Liver (tissue), 9 donors: ENCODE measurements around the gene MRPL54. TPM values are rescaled to one million over a fixed set of nuclear protein-coding genes. Genes with fewer than 3 reads are reported as not detected.

Experiments
- DNase-seq: peaks from one replicate; pipeline ENCODE4 v3.0.0-alpha.2; 2017; ENCODE audit warnings: low spot score
- H3K27ac ChIP-seq, 2 donors: one replicate each; pipeline ENCODE4 v1.7.0; 2013; ENCODE audit warnings: inconsistent platforms in 2 of 2, low read length in 2 of 2, control low read depth in 1 of 2, low read depth in 1 of 2, mild to moderate bottlenecking in 1 of 2
- H3K27me3 ChIP-seq, 4 donors: one replicate each; pipeline versions ENCODE4 v1.6.1 to v1.7.0; 2013; ENCODE audit warnings: low read length in 3 of 4, inconsistent platforms in 1 of 4, mild to moderate bottlenecking in 1 of 4, moderate library complexity in 1 of 4; ENCODE audit not compliant: control insufficient read depth in 4 of 4, insufficient read depth in 4 of 4
- H3K36me3 ChIP-seq, 4 donors: one replicate each; pipeline versions ENCODE4 v1.6.1 to v1.7.0; 2013; ENCODE audit warnings: low read length in 3 of 4, mild to moderate bottlenecking in 3 of 4, low read depth in 1 of 4, moderate library complexity in 1 of 4; ENCODE audit not compliant: control insufficient read depth in 4 of 4, insufficient read depth in 3 of 4
- H3K4me1 ChIP-seq, 4 donors: one replicate each; pipeline versions ENCODE4 v1.6.1 to v1.7.0; 2013; ENCODE audit warnings: low read length in 3 of 4, mild to moderate bottlenecking in 3 of 4, moderate library complexity in 1 of 4; ENCODE audit not compliant: control insufficient read depth in 4 of 4, insufficient read depth in 4 of 4
- H3K4me3 ChIP-seq, 3 donors: one replicate each; pipeline versions ENCODE4 v1.6.1 to v1.7.0; 2013; ENCODE audit warnings: low read length in 3 of 3, control low read depth in 1 of 3, low read depth in 1 of 3, mild to moderate bottlenecking in 1 of 3
- H3K9ac ChIP-seq, 2 donors: one replicate each; pipeline ENCODE4 v1.7.0; 2013; ENCODE audit warnings: low read length in 2 of 2, mild to moderate bottlenecking in 2 of 2, moderate library complexity in 2 of 2, control low read depth in 1 of 2, low read depth in 1 of 2
- H3K9me3 ChIP-seq, 4 donors: one replicate each; pipeline versions ENCODE4 v1.6.1 to v1.7.0; 2013; ENCODE audit warnings: low read length in 3 of 4; ENCODE audit not compliant: control insufficient read depth in 4 of 4
- ATF3 ChIP-seq: IDR thresholded peaks from 2 replicates; pipeline ENCODE4 v1.6.1; 2016; ENCODE audit warnings: antibody characterized with exemption
- CTCF ChIP-seq: fragments of 150-350 bp; IDR thresholded peaks from 2 replicates; pipeline ENCODE4 v1.5.1; 2017; ENCODE audit warnings: improper control_type of control experiment, low read depth, low read length; ENCODE audit not compliant: missing input control
- EGR1 ChIP-seq, 2 donors: IDR thresholded peaks; 2 replicates each; pipeline ENCODE4 v1.6.1; 2016 to 2018; ENCODE audit warnings: antibody characterized with exemption in 2 of 2, low read depth in 2 of 2
- FOXA1 ChIP-seq: IDR thresholded peaks from 2 replicates; pipeline ENCODE4 v1.6.1; 2016; ENCODE audit warnings: antibody characterized with exemption
- FOXA2 ChIP-seq: IDR thresholded peaks from 2 replicates; pipeline ENCODE4 v1.6.1; 2016; ENCODE audit warnings: antibody characterized with exemption
- GABPA ChIP-seq, 2 donors: IDR thresholded peaks in 1 of 2; conservative IDR thresholded peaks in 1 of 2; 2 replicates each; pipeline ENCODE4 v1.6.1; 2016; ENCODE audit warnings: antibody characterized with exemption in 2 of 2, mild to moderate bottlenecking in 1 of 2, moderate library complexity in 1 of 2
- HNF4A ChIP-seq, 2 donors: conservative IDR thresholded peaks; 2 replicates each; pipeline ENCODE4 v1.6.1; 2016; ENCODE audit warnings: antibody characterized with exemption in 2 of 2, mild to moderate bottlenecking in 2 of 2
- HNF4G ChIP-seq: IDR thresholded peaks from 2 replicates; pipeline ENCODE4 v1.6.1; 2016; ENCODE audit warnings: antibody characterized with exemption
- JUND ChIP-seq, 2 donors: IDR thresholded peaks; 2 replicates each; pipeline ENCODE4 v1.6.1; 2016; ENCODE audit warnings: antibody characterized with exemption in 2 of 2
- NR2F2 ChIP-seq: IDR thresholded peaks from 2 replicates; pipeline ENCODE4 v1.6.1; 2016; ENCODE audit warnings: antibody characterized with exemption
- RAD21 ChIP-seq, 2 donors: IDR thresholded peaks; 2 replicates each; pipeline ENCODE4 v1.6.1; 2016; ENCODE audit warnings: antibody characterized with exemption in 2 of 2, mild to moderate bottlenecking in 2 of 2
- REST ChIP-seq: IDR thresholded peaks from 2 replicates; pipeline ENCODE4 v1.6.1; 2016; ENCODE audit warnings: antibody characterized with exemption, mild to moderate bottlenecking
- RXRA ChIP-seq, 2 donors: IDR thresholded peaks; 2 replicates each; pipeline ENCODE4 v1.6.1; 2017 to 2018; ENCODE audit warnings: antibody characterized with exemption in 2 of 2, mild to moderate bottlenecking in 1 of 2
- SP1 ChIP-seq: IDR thresholded peaks from 2 replicates; pipeline ENCODE4 v1.6.1; 2018; ENCODE audit warnings: antibody characterized with exemption, mild to moderate bottlenecking
- TAF1 ChIP-seq: conservative IDR thresholded peaks from 2 replicates; pipeline ENCODE4 v1.6.1; 2016; ENCODE audit warnings: antibody characterized with exemption, mild to moderate bottlenecking
- YY1 ChIP-seq: IDR thresholded peaks from 2 replicates; pipeline ENCODE4 v1.6.1; 2016; ENCODE audit warnings: antibody characterized with exemption, mild to moderate bottlenecking
- ZBTB33 ChIP-seq: IDR thresholded peaks from 2 replicates; pipeline ENCODE4 v1.6.1; 2016; ENCODE audit warnings: antibody characterized with exemption
- WGBS: extraction: QIAGEN DNeasy Blood & Tissue Kit; methylation state at CpG from one replicate; pipeline ENCODE4 v1.1.7; 2013; 5-methylcytosine and 5-hydroxymethylcytosine counted together
- polyA plus RNA-seq, 2 donors: library from polyadenylated mRNA; stranded (reverse) in 1 of 2; unstranded in 1 of 2; fragments of 200-250 nt in 1 of 2; fragments of >200 nt in 1 of 2; fragmentation: Nextera tagmentation in 1 of 2; extraction: Ambion mirVana in 1 of 2; gene quantifications; one replicate each; pipeline versions ENCODE4 v1.2.1 to v1.2.3, GENCODE V29; 2013 to 2015
- total RNA-seq, 2 donors: library from RNA; depleted of rRNA; stranded (reverse); fragments of >200 nt; gene quantifications; one replicate each; pipeline ENCODE4 v1.2.3, GENCODE V29; 2014
- TF ChIP-seq, protein P1 (sequence below): IDR thresholded peaks from 2 replicates; pipeline ENCODE4 v1.6.1; 2016; ENCODE audit warnings: antibody characterized with exemption
- donor health status: healthy.
- donor health status: healthy.
- donor health status: healthy.
- donor health status: healthy.
- donor health status: healthy.

MRPL54 gene
- total and polyA plus RNA-seq, 4 donors, result 25.1 to 109 (median 42.9) TPM

DNA sequence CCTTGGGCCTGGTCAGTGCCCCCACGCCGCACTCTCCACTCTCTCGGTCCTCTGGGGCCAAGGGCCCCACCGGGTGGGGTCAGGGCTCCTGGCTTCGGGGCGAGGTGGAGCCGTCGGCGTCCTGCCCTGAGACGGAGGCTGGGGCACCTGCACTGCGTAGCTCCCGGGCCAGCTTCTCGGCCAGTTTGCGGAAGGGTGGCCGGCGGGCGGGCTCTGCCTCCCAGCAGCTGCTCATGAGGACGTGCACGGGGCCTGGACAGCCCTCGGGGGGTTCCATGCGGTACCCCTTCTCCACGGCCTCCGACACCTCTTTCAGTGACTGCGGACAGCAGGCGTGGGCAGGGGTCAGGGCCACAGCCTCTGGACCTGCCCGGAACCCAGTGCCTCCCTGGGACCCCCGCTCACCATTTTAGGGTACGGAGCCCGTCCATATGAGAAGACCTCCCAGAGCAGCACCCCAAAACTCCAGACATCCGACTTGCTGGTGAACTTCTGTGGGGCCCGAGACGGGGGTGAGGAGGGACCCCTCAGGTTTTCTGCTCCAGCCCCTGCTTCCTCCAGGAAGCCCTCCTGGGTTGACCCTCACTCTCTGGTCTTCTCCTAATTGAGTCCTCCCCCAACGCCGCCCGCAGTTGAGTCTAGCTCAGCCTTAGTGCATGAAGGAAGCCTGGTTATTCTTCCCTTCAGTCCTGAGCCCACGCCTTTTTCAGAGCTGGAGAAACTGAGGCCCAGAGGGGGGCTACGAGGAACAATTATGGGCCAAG is 15.8 kb downstream of the MRPL54 start:
- H3K4me3 ChIP-seq, result no peak overlapping the region
- no peaks in the 10 kb centered on the region for H3K36me3 ChIP-seq
- H3K9me3 ChIP-seq, result peaks cover 10 to 15% (median 14%) of the 10 kb centered on the region in 4 donors
- no peak for TF ChIP-seq RXRA (IDR thresholded peaks at IDR 0.05)
- no peak for TF ChIP-seq FOXA1
- no peak for TF ChIP-seq TAF1
- TF ChIP-seq HNF4A (conservative IDR thresholded peaks at IDR 0.05), result no peak
- no peak for TF ChIP-seq GABPA (IDR thresholded peaks at IDR 0.05 in 1 of 2, conservative IDR thresholded peaks at IDR 0.05 in 1 of 2)
- TF ChIP-seq HNF4G, result no peak
- no peak for TF ChIP-seq SP1
- no peak for TF ChIP-seq ZBTB33
- TF ChIP-seq NR2F2, result no peak
- no peak for TF ChIP-seq JUND (IDR thresholded peaks at IDR 0.05)
- TF ChIP-seq EGR1 (IDR thresholded peaks at IDR 0.05; ENCODE audit: low read depth in 2 of 2), result no peak
- no peak for TF ChIP-seq ATF3
- TF ChIP-seq REST, result no peak
- no peak for TF ChIP-seq YY1
- TF ChIP-seq RAD21 (IDR thresholded peaks at IDR 0.05), result no peak
- no peak for TF ChIP-seq FOXA2
- TF ChIP-seq CTCF, result no peak
- TF ChIP-seq, protein P1, sequence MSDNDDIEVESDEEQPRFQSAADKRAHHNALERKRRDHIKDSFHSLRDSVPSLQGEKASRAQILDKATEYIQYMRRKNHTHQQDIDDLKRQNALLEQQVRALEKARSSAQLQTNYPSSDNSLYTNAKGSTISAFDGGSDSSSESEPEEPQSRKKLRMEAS, result no peak
- no peak for DNase-seq
- H3K27ac ChIP-seq, result no peak overlapping the region
- 88% methylated on average over 37 of the region's 37 CpGs for WGBS
- H3K27me3 ChIP-seq, result no peaks in the 10 kb centered on the region
- H3K9ac ChIP-seq, result no peak overlapping the region
- no peaks in the 10 kb centered on the region for H3K4me1 ChIP-seq
